Thoracic aorta (tissue), 2 donors: Measurements from ENCODE around the gene CDH23. TPM values are rescaled to one million over a fixed set of nuclear protein-coding genes. Genes with fewer than 3 reads are reported as not detected.

ENCODE experiments used
- ATAC-seq: fragments of 150-250 bp; one replicate; pipeline ENCODE4 v1.8.0; 2017; ENCODE audit warnings: low read depth; ENCODE audit not compliant: insufficient number of reproducible peaks, low FRiP score
- DNase-seq: peaks from one replicate; pipeline ENCODE4 v3.0.0-alpha.2; 2020; ENCODE audit warnings: low spot score
- H3K27ac ChIP-seq, 2 donors: fragments of 200-600 bp; sonication (generic); 1 replicate in 1 of 2; 2 replicates in 1 of 2; pipeline ENCODE4 v1.5.1; 2016; ENCODE audit warnings: mild to moderate bottlenecking in 2 of 2, moderate library complexity in 2 of 2
- H3K27me3 ChIP-seq: fragments of 200-600 bp; sonication (generic); replicated peaks from 2 replicates; pipeline ENCODE4 v1.6.0; 2016; ENCODE audit warnings: mild to moderate bottlenecking; ENCODE audit not compliant: insufficient read depth
- H3K36me3 ChIP-seq: fragments of 200-600 bp; sonication (generic); one replicate; pipeline ENCODE4 v1.5.1; 2016
- H3K4me1 ChIP-seq, 2 donors: fragments of 200-600 bp; sonication (generic); 1 replicate in 1 of 2; 2 replicates in 1 of 2; pipeline versions ENCODE4 v1.5.1 to v1.6.0; 2016; ENCODE audit warnings: low read depth in 2 of 2, mild to moderate bottlenecking in 1 of 2; ENCODE audit not compliant: control insufficient read depth in 1 of 2
- H3K4me3 ChIP-seq: fragments of 200-600 bp; sonication (generic); 2 replicates; pipeline ENCODE4 v1.5.1; 2016; ENCODE audit warnings: mild to moderate bottlenecking
- H3K9me3 ChIP-seq: fragments of 200-600 bp; sonication (generic); 2 replicates; pipeline ENCODE4 v1.5.1; 2016
- total RNA-seq, 2 donors: library from RNA; depleted of rRNA; stranded (reverse); fragments of >200 nt; gene quantifications; one replicate each; pipeline versions ENCODE4 v1.1.0 to v1.2.3, GENCODE V29; 2016
- TF ChIP-seq, protein P1 (sequence below): fragments of 200-600 bp; sonication (generic); IDR thresholded peaks from one replicate; pipeline ENCODE4 v1.5.1; 2019; ENCODE audit warnings: antibody characterized with exemption

CDH23 gene
- total RNA-seq = 10 to 100 TPM; 10.6 to 10.8 TPM

DNA sequence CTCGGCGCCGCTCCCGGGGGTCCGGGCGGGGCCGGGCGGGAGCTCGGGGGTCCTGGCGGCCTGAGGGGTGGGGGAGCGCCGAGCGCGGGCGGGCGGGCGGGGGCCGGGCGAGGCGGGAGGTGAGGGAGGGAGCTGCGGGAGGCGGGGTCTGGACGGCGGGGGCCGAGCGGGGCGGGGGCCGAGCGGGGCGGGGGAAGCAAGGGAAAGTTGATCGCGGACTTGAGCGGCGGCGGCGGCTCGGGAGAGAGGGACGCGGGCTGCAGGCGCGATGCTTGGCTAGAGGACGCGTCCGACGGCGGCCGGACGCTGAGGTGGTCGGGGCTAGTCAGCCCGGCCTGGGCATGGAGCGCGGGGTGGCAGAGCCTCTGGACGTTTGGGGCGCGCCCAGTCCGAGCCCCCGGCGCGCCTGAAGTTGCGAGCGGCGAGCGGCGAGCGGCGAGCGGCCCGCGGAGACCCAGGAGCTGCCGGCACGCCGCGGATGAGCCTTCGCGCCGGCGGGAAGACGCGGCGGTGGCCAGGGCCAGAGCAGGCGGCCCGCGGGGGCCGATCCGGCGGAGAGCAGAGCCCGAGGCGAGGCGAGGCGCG lies at the start of gene CDH23:
TSS of gene CDH23 (plus strand) at position 210 of the 585 bp plus-strand sequence. CDS start 42,912 bp downstream, outside the sequence.
- Histone ChIP-seq H3K9me3 (no peaks in the 10 kb centered on the region), H3K4me1 (peaks cover 10 to 17% of the 10 kb centered on the region in 2 donors), H3K36me3 (no peaks in the 10 kb centered on the region), H3K27me3 (no peaks in the 10 kb centered on the region), H3K27ac (no peak within 1 kb of the TSS), H3K4me3 (peak within 1 kb of the TSS; percentile 75)
- ATAC-seq (no peak), DNase-seq (no peak)
- TF ChIP-seq, protein P1, sequence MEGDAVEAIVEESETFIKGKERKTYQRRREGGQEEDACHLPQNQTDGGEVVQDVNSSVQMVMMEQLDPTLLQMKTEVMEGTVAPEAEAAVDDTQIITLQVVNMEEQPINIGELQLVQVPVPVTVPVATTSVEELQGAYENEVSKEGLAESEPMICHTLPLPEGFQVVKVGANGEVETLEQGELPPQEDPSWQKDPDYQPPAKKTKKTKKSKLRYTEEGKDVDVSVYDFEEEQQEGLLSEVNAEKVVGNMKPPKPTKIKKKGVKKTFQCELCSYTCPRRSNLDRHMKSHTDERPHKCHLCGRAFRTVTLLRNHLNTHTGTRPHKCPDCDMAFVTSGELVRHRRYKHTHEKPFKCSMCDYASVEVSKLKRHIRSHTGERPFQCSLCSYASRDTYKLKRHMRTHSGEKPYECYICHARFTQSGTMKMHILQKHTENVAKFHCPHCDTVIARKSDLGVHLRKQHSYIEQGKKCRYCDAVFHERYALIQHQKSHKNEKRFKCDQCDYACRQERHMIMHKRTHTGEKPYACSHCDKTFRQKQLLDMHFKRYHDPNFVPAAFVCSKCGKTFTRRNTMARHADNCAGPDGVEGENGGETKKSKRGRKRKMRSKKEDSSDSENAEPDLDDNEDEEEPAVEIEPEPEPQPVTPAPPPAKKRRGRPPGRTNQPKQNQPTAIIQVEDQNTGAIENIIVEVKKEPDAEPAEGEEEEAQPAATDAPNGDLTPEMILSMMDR = no peak

DNA sequence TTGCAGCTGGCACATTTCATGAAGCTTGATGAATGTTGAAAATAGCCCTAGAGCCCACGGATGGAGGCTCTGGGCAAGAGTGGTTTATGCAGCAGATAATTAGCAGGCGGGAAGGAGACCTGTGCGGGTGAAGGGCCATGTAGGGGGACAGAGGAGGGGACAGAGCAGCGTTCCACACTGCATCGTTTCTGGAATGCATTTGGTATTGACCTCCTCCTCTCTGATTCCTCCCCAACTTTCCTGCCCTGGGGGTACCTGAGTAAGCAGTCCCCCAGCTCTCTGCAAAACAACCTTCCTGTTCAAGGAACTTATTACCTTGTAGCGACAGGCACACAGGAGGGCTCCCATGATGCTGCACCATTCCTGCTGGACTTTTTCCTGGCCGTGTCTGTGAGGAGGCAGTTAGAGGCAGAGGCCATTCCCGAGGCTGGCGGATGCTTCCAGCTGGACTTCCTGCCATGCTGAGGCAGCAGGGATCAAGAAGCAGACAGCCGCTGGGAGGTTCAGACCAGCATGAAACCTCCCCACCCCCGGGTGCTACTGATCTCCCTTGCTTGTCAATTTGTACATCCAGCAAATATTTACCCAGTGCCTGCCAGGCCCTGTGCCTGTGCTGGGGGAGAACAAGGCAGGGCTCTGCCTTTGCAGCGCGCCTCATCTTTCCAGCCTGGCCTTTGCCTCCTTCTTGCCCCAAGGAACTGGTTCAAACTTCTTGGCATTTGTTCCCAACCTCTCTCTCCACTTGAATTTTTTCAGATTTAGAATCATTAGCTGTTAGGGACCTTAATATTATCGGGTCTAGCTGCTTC lies 48.9 kb upstream of the CDH23 start:
- Histone ChIP-seq H3K27ac (no peak overlapping the region), H3K36me3 (no peaks in the 10 kb centered on the region), H3K27me3 (no peaks in the 10 kb centered on the region), H3K9me3 (no peaks in the 10 kb centered on the region), H3K4me3 (no peak overlapping the region), H3K4me1 (no peaks in the 10 kb centered on the region)
- DNase-seq = no peak
- no peak for ATAC-seq
- TF ChIP-seq, protein P1 = no peak

DNA sequence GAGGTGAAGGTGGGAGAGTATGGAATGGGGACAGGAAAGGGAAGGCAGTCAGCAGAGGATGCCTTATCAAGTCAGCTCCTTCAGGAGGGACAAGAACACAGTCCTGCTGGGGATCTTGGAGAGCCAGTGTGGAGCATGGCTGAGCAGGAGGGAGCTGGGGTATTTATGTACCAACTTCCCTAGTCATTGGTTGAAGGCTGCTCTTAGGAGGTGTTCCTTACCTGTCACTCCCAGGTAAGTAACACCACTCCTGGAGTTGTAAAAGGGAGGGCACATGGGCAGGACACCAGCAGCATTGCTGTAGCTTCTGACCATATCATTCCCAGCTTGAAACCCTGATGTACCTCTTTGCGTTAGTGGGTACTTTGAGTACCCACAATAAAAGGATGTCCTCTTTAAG lies 47.9 kb upstream of the CDH23 start:
- no peak overlapping the region for H3K4me3 ChIP-seq
- TF ChIP-seq, protein P1 = no peak
- H3K4me1 ChIP-seq = no peaks in the 10 kb centered on the region
- H3K27me3 ChIP-seq = no peaks in the 10 kb centered on the region
- no peaks in the 10 kb centered on the region for H3K9me3 ChIP-seq
- no peaks in the 10 kb centered on the region for H3K36me3 ChIP-seq
- DNase-seq = no peak
- no peak for ATAC-seq
- no peak overlapping the region for H3K27ac ChIP-seq

DNA sequence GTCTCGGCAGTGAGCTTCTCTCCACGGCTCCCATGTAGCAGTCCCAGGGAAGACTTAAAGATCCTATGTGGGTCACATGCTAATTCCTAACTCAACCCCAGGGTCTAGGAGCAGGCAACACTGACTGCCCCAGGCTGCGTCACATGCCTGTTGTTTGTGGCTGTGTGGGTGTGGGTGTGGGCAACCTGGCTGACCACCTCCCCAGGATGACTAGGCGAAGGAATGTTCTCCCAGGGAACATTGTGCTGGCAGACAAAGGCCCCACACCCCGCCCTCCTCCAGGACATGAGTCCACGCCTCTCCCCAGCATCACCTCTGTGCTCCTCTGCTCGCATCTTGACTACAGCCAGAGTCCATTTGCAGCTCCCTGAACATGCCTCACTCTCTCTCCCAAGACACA lies 47.3 kb upstream of the CDH23 start:
- H3K4me1 ChIP-seq = no peaks in the 10 kb centered on the region
- H3K36me3 ChIP-seq = no peaks in the 10 kb centered on the region
- DNase-seq (no peak), ATAC-seq (no peak)
- H3K27ac ChIP-seq = no peak overlapping the region
- no peak overlapping the region for H3K4me3 ChIP-seq
- TF ChIP-seq, protein P1 = no peak
- H3K27me3 ChIP-seq = no peaks in the 10 kb centered on the region
- H3K9me3 ChIP-seq = no peaks in the 10 kb centered on the region

DNA sequence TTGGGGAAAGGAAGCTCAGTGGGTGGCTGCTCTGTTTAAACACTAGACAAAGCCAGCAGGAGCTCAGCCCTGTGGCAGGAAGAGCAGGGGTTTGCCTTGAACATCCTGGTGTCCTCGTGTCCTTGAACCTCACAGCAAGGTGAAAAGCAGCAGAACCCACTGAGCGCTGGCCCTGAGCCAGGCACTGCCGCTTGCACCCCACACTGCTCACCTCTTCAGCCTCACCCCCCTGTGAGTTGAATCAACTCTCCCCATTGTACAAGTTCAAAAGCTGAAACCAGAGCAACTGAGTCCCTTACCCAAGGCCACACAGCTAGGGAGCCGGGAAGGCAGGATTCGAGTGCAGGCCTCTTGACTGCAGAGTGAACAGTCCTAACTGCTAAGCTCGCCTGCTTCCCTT lies 45.6 kb upstream of the CDH23 start:
- ATAC-seq (no peak), DNase-seq (no peak)
- no peak overlapping the region for H3K27ac ChIP-seq
- H3K27me3 ChIP-seq = no peaks in the 10 kb centered on the region
- H3K4me3 ChIP-seq = no peak overlapping the region
- no peaks in the 10 kb centered on the region for H3K4me1 ChIP-seq
- peaks cover 2% of the 10 kb centered on the region for H3K36me3 ChIP-seq
- TF ChIP-seq, protein P1 = no peak
- no peaks in the 10 kb centered on the region for H3K9me3 ChIP-seq
